Spinal cord (tissue), 10 donors: Measurements from ENCODE around the gene MBOAT7. TPM values are rescaled to one million over a fixed set of nuclear protein-coding genes. Genes with fewer than 3 reads are reported as not detected.

ENCODE experiments used
- DNase-seq, 6 donors: peaks; one replicate each; pipeline versions ENCODE4 v3.0.0 to v3.0.0-alpha.2; 2013 to 2015; ENCODE audit warnings: low spot score in 6 of 6, low read depth in 4 of 6
- H3K27ac ChIP-seq: one replicate; pipeline ENCODE4 v1.5.1; 2013; ENCODE audit warnings: low read depth, low read length, control low read depth
- H3K27me3 ChIP-seq: one replicate; pipeline ENCODE4 v1.6.1; 2013; ENCODE audit warnings: low read length; ENCODE audit not compliant: control insufficient read depth, insufficient read depth
- H3K36me3 ChIP-seq: one replicate; pipeline ENCODE4 v1.6.1; 2013; ENCODE audit warnings: low read length; ENCODE audit not compliant: control insufficient read depth, insufficient read depth
- H3K4me1 ChIP-seq: one replicate; pipeline ENCODE4 v1.6.1; 2013; ENCODE audit warnings: low read length; ENCODE audit not compliant: control insufficient read depth, insufficient read depth
- H3K4me3 ChIP-seq: one replicate; pipeline ENCODE4 v1.5.1; 2013; ENCODE audit warnings: low read depth, low read length, control low read depth
- H3K9me3 ChIP-seq: one replicate; pipeline ENCODE4 v1.6.1; 2013; ENCODE audit warnings: low read length; ENCODE audit not compliant: control insufficient read depth, insufficient read depth
- WGBS: methylation state at CpG from one replicate; pipeline ENCODE4 v1.1.5; 2013; ENCODE audit warnings: missing lambda C conversion rate; ENCODE audit not compliant: insufficient coverage; 5-methylcytosine and 5-hydroxymethylcytosine counted together
- polyA plus RNA-seq, 2 donors: library from polyadenylated mRNA; unstranded; fragments of 120-200 nt; gene quantifications; one replicate each; pipeline ENCODE4 v1.2.1, GENCODE V29; 2013; ENCODE audit not compliant: insufficient read length in 2 of 2
- total RNA-seq, 2 donors: library from RNA; depleted of rRNA in 1 of 2; stranded (reverse); fragments of 120-200 nt in 1 of 2; fragments of >200 nt in 1 of 2; gene quantifications; one replicate each; pipeline versions ENCODE4 v1.2.3 to v1.2.4, GENCODE V29; 2013 to 2014
- donor health status: healthy.

The MBOAT7 gene
- total and polyA plus RNA-seq, 4 donors, result 31.6 to 112 (median 70.7) TPM

- WGBS, result 32% methylated on average over 22 of the region's 25 CpGs
- Histone ChIP-seq H3K27me3 (peaks cover 13% of the 10 kb centered on the region), H3K36me3 (peaks cover 4% of the 10 kb centered on the region), H3K27ac (no peak overlapping the region), H3K4me1 (peaks cover 11% of the 10 kb centered on the region), H3K9me3 (no peaks in the 10 kb centered on the region), H3K4me3 (no peak overlapping the region)
- DNase-seq, result peak in 3 of 6 donors; percentile 79 to 94 (median 94)
Measured at GRCh38 chr19:54168174-54168917, 21.0 kb downstream of the MBOAT7 start.

- no peak overlapping the region for H3K4me3 ChIP-seq
- H3K27ac ChIP-seq, result no peak overlapping the region
- WGBS, result 91% methylated on average over 25 of the region's 25 CpGs
- peaks cover 13% of the 10 kb centered on the region for H3K27me3 ChIP-seq
- no peak for DNase-seq
- no peaks in the 10 kb centered on the region for H3K9me3 ChIP-seq
- peaks cover 38% of the 10 kb centered on the region for H3K4me1 ChIP-seq
- no peaks in the 10 kb centered on the region for H3K36me3 ChIP-seq
Measured at GRCh38 chr19:54165222-54165621, 24.2 kb downstream of the MBOAT7 start.

GRCh38 chr19:54164369-54165068 lies 24.9 kb downstream of the MBOAT7 start:
- Histone ChIP-seq H3K27ac (no peak overlapping the region), H3K27me3 (peaks cover 13% of the 10 kb centered on the region), H3K4me1 (peaks cover 40% of the 10 kb centered on the region), H3K9me3 (no peaks in the 10 kb centered on the region), H3K4me3 (no peak overlapping the region), H3K36me3 (no peaks in the 10 kb centered on the region)
- no peak for DNase-seq
- 9% methylated on average over 34 of the region's 37 CpGs for WGBS

- 77% methylated on average over 10 of the region's 14 CpGs for WGBS
- no peak overlapping the region for H3K27ac ChIP-seq
- peak overlapping the region; percentile 33 for H3K4me3 ChIP-seq
Measured at GRCh38 chr19:54162884-54163283, 26.5 kb downstream of the MBOAT7 start.

GRCh38 chr19:54162241-54162805 lies 27.1 kb downstream of the MBOAT7 start:
- DNase-seq, result peak in 2 of 6 donors; percentile 37 to 62
- H3K4me3 ChIP-seq, result peak overlapping the region; percentile 33
- no peak overlapping the region for H3K27ac ChIP-seq
- peaks cover 46% of the 10 kb centered on the region for H3K4me1 ChIP-seq
- H3K9me3 ChIP-seq, result no peaks in the 10 kb centered on the region
- WGBS, result 2% methylated on average over 26 of the region's 35 CpGs
- H3K36me3 ChIP-seq, result peaks cover 11% of the 10 kb centered on the region
- peaks cover 13% of the 10 kb centered on the region for H3K27me3 ChIP-seq

More at GRCh38 chr19:54162884-54163283, 26.5 kb downstream of the MBOAT7 start:
- H3K27me3 ChIP-seq, result peaks cover 13% of the 10 kb centered on the region
- no peak for DNase-seq
- peaks cover 5% of the 10 kb centered on the region for H3K36me3 ChIP-seq
- no peaks in the 10 kb centered on the region for H3K9me3 ChIP-seq
- H3K4me1 ChIP-seq, result peaks cover 46% of the 10 kb centered on the region

- peak overlapping the region; percentile 88 for H3K27ac ChIP-seq
- H3K9me3 ChIP-seq, result no peaks in the 10 kb centered on the region
- peaks cover 13% of the 10 kb centered on the region for H3K27me3 ChIP-seq
- DNase-seq, result no peak
- peaks cover 25% of the 10 kb centered on the region for H3K36me3 ChIP-seq
- peaks cover 46% of the 10 kb centered on the region for H3K4me1 ChIP-seq
- WGBS, result 47% methylated on average over 13 of the region's 13 CpGs
- H3K4me3 ChIP-seq, result peak overlapping the region; percentile 53
Measured at GRCh38 chr19:54160854-54161253, 28.5 kb downstream of the MBOAT7 start.

- Histone ChIP-seq H3K4me1 (peaks cover 46% of the 10 kb centered on the region), H3K4me3 (peak overlapping the region; percentile 53)
- under 1% methylated on average over 27 of the region's 28 CpGs for WGBS
Measured at GRCh38 chr19:54160182-54160811, 29.1 kb downstream of the MBOAT7 start.

GRCh38 chr19:54159352-54160181 lies 29.8 kb downstream of the MBOAT7 start, which contains the start of gene LENG1:
TSS of gene LENG1 (minus strand) at chr19:54159721. CDS start at chr19:54159695, 26 bp downstream.
- peaks cover 38% of the 10 kb centered on the region for H3K36me3 ChIP-seq
- peak within 1 kb of the TSS; percentile 72 for H3K4me3 ChIP-seq
- DNase-seq, result peak; percentile 99 to 100 (median 100)
- peaks cover 44% of the 10 kb centered on the region for H3K4me1 ChIP-seq
- 0% methylated on average over 72 of the region's 72 CpGs for WGBS
- no peaks in the 10 kb centered on the region for H3K9me3 ChIP-seq
- peak within 1 kb of the TSS; percentile 96 for H3K27ac ChIP-seq
- H3K27me3 ChIP-seq, result peaks cover 5% of the 10 kb centered on the region

More at GRCh38 chr19:54160182-54160811, 29.1 kb downstream of the MBOAT7 start:
- DNase-seq, result no peak
- H3K9me3 ChIP-seq, result no peaks in the 10 kb centered on the region
- peaks cover 12% of the 10 kb centered on the region for H3K27me3 ChIP-seq
- peaks cover 31% of the 10 kb centered on the region for H3K36me3 ChIP-seq
- H3K27ac ChIP-seq, result peak overlapping the region; percentile 88
